Astrocyte of the spinal cord (primary cell): ENCODE measurements around the gene CABCOCO1.

Experiments used
- DNase-seq: peaks from one replicate; pipeline ENCODE4 v3.0.0; 2011; ENCODE audit warnings: low read depth, low spot score
- H3K4me3 ChIP-seq: 2 replicates; pipeline ENCODE4 v1.5.1; 2011; ENCODE audit warnings: low read depth, mild to moderate bottlenecking, low read length, moderate library complexity
- in situ Hi-C: cut with HindIII; loops from 2 replicates; pipeline ENCODE4 v1.10.0; 2017; ENCODE audit warnings: low sequenced_read_pairs
- TF ChIP-seq, protein P1 (sequence below): IDR thresholded peaks from 2 replicates; pipeline ENCODE4 v1.5.1; 2012; ENCODE audit warnings: low read depth, mild to moderate bottlenecking, low read length, inconsistent platforms

Gene CABCOCO1

GRCh38 chr10:61776615-61777266, 114.0 kb downstream of the CABCOCO1 start:
- in situ Hi-C loops: no loop called here
- DNase-seq: no peak
- H3K4me3 ChIP-seq: no peak overlapping the region
- TF ChIP-seq, protein P1, sequence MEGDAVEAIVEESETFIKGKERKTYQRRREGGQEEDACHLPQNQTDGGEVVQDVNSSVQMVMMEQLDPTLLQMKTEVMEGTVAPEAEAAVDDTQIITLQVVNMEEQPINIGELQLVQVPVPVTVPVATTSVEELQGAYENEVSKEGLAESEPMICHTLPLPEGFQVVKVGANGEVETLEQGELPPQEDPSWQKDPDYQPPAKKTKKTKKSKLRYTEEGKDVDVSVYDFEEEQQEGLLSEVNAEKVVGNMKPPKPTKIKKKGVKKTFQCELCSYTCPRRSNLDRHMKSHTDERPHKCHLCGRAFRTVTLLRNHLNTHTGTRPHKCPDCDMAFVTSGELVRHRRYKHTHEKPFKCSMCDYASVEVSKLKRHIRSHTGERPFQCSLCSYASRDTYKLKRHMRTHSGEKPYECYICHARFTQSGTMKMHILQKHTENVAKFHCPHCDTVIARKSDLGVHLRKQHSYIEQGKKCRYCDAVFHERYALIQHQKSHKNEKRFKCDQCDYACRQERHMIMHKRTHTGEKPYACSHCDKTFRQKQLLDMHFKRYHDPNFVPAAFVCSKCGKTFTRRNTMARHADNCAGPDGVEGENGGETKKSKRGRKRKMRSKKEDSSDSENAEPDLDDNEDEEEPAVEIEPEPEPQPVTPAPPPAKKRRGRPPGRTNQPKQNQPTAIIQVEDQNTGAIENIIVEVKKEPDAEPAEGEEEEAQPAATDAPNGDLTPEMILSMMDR: no peak

GRCh38 chr10:61778137-61778536, 115.4 kb downstream of the CABCOCO1 start:
- H3K4me3 ChIP-seq: no peak overlapping the region
- TF ChIP-seq, protein P1: no peak
- in situ Hi-C loops: no loop called here
- no peak for DNase-seq

GRCh38 chr10:61779276-61779675, 116.5 kb downstream of the CABCOCO1 start:
- no peak for DNase-seq
- in situ Hi-C loops: no loop called here
- TF ChIP-seq, protein P1: no peak
- no peak overlapping the region for H3K4me3 ChIP-seq

DNA sequence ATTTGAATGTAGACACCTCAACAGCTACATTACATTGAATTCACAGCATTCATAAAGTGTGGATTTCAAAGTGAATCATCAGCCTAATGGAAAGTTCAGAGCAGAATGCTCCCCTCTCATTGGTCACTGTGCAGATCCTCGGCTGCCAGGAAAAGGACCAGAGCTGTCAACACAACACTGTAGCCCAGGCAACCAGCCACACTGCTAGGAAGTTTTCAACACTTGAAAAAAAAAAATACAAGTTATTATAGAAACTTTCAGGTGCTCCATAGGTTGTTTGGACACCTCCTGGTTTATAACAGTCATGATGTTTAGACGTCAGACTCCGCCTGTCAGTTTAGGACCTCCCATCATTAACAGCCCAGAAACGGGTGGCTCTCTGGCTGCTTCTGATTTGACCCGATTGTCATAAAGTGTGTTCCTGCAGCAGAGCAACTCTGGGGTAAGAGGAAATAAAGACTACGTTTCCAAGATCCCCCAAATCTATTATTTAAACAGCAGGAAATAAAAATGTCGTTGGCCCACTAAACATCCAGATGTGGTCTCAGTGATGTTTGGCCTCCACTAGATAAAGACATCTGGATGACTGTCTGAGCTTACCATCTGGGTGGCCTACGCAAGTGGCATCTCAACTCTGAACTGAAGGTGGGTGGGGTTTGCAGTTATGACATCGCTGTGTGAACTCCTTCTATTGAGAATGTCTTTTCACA, 117.4 kb downstream of the CABCOCO1 start:
- in situ Hi-C loops: no loop called here
- TF ChIP-seq, protein P1: no peak
- no peak overlapping the region for H3K4me3 ChIP-seq
- peak; percentile 90 for DNase-seq

- TF ChIP-seq, protein P1: no peak
- DNase-seq: no peak
- H3K4me3 ChIP-seq: no peak overlapping the region
- in situ Hi-C loops: no loop called here
Measured at GRCh38 chr10:61780732-61781131, 118.0 kb downstream of the CABCOCO1 start.

GRCh38 chr10:61781969-61782403, 119.3 kb downstream of the CABCOCO1 start:
- H3K4me3 ChIP-seq: no peak overlapping the region
- TF ChIP-seq, protein P1: no peak
- in situ Hi-C loops: no loop called here
- no peak for DNase-seq
